ENCODE data around the gene CAST. TPM values are rescaled to one million over a fixed set of nuclear protein-coding genes. Genes with fewer than 3 reads are reported as not detected.

The CAST gene
- total and polyA plus RNA-seq, 3 donors from 2014 or later = 195 to 260 (median 241) TPM

GRCh38 chr5:96772111-96772510 lies 109.9 kb downstream of the CAST start:
- 89 to 90% methylated on average over 1 of the region's 1 CpG for WGBS, 2 donors
- intact Hi-C loops (cut with DNase I; ENCODE audit: low total_unique reads) = no loop called here
- Histone ChIP-seq H3K27me3 (no peaks in the 10 kb centered on the region), H3K4me1 (no peaks in the 10 kb centered on the region), H3K4me3 (no peak overlapping the region), H3K27ac (no peak overlapping the region), H3K36me3 (ENCODE audit: low read depth, missing control alignments) (no peaks in the 10 kb centered on the region), H3K9me3 (no peaks in the 10 kb centered on the region)
- TF ChIP-seq POLR2A (IDR thresholded peaks at IDR 0.05) (no peak), CTCF (IDR thresholded peaks at IDR 0.05) (no peak)
- no peak for DNase-seq

GRCh38 chr5:96772542-96772941 lies 110.4 kb downstream of the CAST start:
- Histone ChIP-seq H3K36me3 (ENCODE audit: low read depth, missing control alignments) (no peaks in the 10 kb centered on the region), H3K4me3 (no peak overlapping the region), H3K4me1 (no peaks in the 10 kb centered on the region), H3K27me3 (no peaks in the 10 kb centered on the region), H3K9me3 (no peaks in the 10 kb centered on the region), H3K27ac (no peak overlapping the region)
- DNase-seq = no peak
- TF ChIP-seq CTCF (IDR thresholded peaks at IDR 0.05) = no peak
- TF ChIP-seq POLR2A (IDR thresholded peaks at IDR 0.05) = no peak
- intact Hi-C loops (cut with DNase I; ENCODE audit: low total_unique reads) = no loop called here

GRCh38 chr5:96775050-96775449 lies 112.9 kb downstream of the CAST start:
- Histone ChIP-seq H3K36me3 (ENCODE audit: low read depth, missing control alignments) (no peaks in the 10 kb centered on the region), H3K27ac (no peak overlapping the region), H3K4me1 (peaks cover 10% of the 10 kb centered on the region), H3K27me3 (no peaks in the 10 kb centered on the region), H3K4me3 (no peak overlapping the region), H3K9me3 (no peaks in the 10 kb centered on the region)
- WGBS, 2 donors = 93 to 94% methylated on average over 2 of the region's 2 CpGs
- no peak for TF ChIP-seq POLR2A (IDR thresholded peaks at IDR 0.05)
- no peak for TF ChIP-seq CTCF (IDR thresholded peaks at IDR 0.05)
- no peak for DNase-seq
- intact Hi-C loops (cut with DNase I; ENCODE audit: low total_unique reads) = no loop called here

- Histone ChIP-seq H3K27me3 (no peaks in the 10 kb centered on the region), H3K36me3 (ENCODE audit: low read depth, missing control alignments) (no peaks in the 10 kb centered on the region), H3K27ac (no peak overlapping the region), H3K4me3 (no peak overlapping the region), H3K9me3 (no peaks in the 10 kb centered on the region), H3K4me1 (peaks cover 10% of the 10 kb centered on the region)
- WGBS, 2 donors = 94 to 97% methylated on average over 11 of the region's 11 CpGs
- TF ChIP-seq POLR2A (IDR thresholded peaks at IDR 0.05) (no peak), CTCF (IDR thresholded peaks at IDR 0.05) (no peak)
- intact Hi-C loops (cut with DNase I; ENCODE audit: low total_unique reads) = no loop called here
- DNase-seq = no peak
These were observed 113.5 kb downstream of the CAST start for GRCh38 chr5:96775689-96776088.

GRCh38 chr5:96776621-96777020 lies 114.4 kb downstream of the CAST start:
- Histone ChIP-seq H3K4me1 (peaks cover 10% of the 10 kb centered on the region), H3K4me3 (no peak overlapping the region), H3K9me3 (no peaks in the 10 kb centered on the region), H3K36me3 (ENCODE audit: low read depth, missing control alignments) (no peaks in the 10 kb centered on the region), H3K27ac (no peak overlapping the region), H3K27me3 (no peaks in the 10 kb centered on the region)
- intact Hi-C loops (cut with DNase I; ENCODE audit: low total_unique reads) = no loop called here
- no peak for TF ChIP-seq CTCF (IDR thresholded peaks at IDR 0.05)
- no peak for TF ChIP-seq POLR2A (IDR thresholded peaks at IDR 0.05)
- 55 to 56% methylated on average over 2 of the region's 2 CpGs for WGBS, 2 donors
- DNase-seq = no peak
